Iris pigment epithelial cell (primary cell): ENCODE measurements around the gene PPP1R14C.
A peak's percentile ranks its signal among the peaks of the same experiment; 100 is the strongest.

Experiments
- DNase-seq: peaks from one replicate; pipeline ENCODE4 v3.0.0-alpha.2; 2011; ENCODE audit warnings: low read depth

Gene PPP1R14C

DNA sequence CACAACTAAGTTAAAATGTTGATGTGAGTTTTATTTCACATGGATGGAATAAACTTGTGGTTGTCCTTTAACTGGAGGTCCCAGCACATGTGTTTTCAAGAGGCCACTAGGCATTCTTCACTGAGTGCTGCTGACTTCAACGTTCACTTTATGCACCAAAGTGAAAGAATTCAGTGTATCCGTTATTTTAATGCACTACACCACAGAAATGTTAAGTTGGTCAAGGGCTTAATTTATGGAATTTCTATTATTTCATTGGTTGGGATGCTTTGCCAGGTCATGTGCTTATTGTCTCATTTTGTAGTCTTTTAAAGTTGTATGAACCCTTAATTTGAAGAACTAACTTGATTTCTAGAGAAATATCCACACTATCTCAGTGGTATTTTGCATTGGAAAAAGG lies 106.4 kb downstream of the PPP1R14C start:
- peak; percentile 39 for DNase-seq

DNA sequence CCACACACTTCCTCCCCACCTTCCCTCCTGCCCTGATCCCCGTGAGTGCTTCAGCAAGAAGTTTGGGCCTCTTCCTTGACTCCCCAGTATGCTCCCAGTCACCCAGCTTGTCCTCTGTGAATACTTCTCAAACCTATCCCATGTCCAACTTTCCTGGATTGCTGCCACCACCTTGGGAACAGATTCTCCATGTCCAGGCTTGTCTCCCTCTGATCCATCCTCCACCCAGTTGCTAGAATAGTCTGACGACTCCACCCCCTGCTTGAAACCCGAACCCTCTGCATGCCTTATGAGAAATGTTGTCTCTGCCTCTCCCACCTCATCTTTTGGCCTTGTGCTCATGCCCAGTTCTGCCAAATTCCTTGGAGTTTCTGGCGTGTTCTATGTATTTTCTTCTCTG lies 108.0 kb downstream of the PPP1R14C start:
- DNase-seq: peak; percentile 75

DNA sequence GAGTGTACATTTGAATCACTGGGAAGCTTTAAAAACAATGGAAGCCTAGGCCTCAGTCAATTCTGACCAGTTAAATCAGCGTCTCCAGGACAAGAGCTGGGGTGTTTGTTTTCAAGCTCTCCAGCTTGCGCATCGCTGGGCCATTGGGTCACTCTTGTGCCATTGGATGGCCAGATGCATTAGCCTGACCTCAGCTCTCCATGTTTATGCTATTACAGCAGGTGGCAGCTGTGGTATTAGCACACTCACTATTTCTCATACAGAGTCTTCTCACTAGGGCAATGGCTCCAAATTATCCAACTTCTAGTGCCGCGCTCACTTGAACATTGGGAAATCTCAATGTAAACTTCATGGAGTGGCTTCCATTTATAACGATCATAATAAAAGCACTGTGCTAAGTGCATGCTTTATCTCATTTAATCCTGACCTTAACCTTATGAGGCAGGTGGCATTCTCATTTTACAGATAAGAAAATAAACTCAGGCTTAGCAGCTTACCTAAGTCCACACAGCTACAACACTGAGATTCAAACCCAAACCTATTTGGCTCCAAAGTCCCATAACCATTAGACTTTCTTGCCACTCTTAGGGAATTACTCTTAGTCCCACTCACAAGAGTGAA lies 108.8 kb downstream of the PPP1R14C start:
- DNase-seq: no peak

DNA sequence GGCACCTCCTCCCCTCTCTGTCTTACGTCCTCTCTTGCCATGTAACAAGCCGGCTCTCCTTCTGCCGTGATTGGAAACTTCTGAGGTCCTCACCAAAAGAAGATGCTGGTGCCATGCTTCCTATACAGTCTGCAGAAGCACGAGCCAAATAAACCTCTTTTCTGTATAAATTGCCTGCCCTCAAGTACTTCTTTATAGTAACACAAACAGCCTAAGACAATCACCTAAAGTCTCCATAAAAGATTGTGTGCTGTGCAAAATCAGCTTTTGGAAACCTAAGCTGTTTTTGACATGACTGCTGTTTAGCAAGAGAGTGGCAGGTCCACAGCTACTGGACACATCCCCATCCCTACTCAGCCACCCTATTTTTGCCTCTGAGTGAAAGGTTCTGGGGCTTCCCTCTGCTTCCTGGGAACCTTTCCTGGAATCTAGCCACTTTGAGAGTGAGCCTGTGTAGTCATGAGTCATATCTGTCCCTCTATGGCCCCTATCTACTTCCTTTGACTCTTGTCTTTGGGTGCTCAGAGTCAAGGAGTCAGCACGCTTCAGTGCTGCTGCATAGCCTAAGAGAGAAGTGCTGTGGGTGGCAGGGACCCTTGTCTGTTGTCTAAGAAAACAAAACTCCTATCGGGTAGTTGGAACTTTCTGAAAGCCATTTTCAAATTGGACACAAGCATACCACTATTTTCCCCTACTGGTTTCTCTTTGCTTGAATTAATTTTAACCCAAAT lies 110.0 kb downstream of the PPP1R14C start:
- DNase-seq: peak; percentile 36

DNA sequence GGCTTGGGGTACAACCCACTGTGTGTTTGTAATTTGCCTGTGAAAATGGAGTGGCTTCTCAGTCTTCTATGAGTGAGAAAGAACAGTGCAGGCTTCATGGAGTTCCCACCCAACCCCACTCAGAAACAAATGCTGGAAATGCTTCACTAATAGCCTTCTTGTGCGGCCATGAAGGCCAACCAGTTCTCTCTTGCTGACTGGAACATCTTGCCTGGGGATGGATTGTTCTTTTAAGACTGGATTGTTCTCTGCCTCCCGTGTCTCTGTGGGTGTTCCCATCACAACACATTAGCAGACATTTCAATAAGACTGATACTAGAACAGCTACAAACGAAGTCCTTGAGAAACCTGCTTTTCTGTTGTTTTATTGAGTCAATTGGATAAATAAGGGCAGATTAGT lies 110.6 kb downstream of the PPP1R14C start:
- no peak for DNase-seq

- peak; percentile 47 for DNase-seq
These were observed 111.9 kb downstream of the PPP1R14C start for GRCh38 chr6:150254770-150255169.

- DNase-seq: no peak
These were observed 113.0 kb downstream of the PPP1R14C start for GRCh38 chr6:150255840-150256239.

GRCh38 chr6:150256618-150257272 lies 113.9 kb downstream of the PPP1R14C start:
- peak; percentile 89 for DNase-seq

GRCh38 chr6:150258381-150258780 lies 115.5 kb downstream of the PPP1R14C start:
- DNase-seq: no peak

DNA sequence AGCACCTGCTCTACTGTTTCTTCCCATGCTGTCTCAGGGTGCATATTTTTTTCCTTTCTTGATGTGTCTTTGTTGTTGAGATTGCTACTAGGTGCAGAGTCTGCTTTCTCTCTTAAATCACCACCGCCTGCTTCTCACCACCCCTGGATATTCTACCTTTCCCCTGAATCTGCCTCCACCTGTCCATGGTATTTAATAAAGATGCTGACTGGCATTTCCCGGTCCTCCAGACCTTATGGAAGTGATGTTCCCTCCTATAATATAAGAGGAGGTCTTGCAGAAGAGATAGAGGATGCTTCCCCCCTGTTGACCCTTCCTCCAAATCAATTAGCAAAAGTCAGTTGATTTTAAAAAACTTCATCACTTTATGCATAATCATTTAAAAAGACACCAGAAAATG lies 118.1 kb downstream of the PPP1R14C start:
- no peak for DNase-seq

GRCh38 chr6:150261997-150262697 lies 119.3 kb downstream of the PPP1R14C start:
- no peak for DNase-seq

- no peak for DNase-seq
These were observed 121.0 kb downstream of the PPP1R14C start for GRCh38 chr6:150263765-150264404.

DNA sequence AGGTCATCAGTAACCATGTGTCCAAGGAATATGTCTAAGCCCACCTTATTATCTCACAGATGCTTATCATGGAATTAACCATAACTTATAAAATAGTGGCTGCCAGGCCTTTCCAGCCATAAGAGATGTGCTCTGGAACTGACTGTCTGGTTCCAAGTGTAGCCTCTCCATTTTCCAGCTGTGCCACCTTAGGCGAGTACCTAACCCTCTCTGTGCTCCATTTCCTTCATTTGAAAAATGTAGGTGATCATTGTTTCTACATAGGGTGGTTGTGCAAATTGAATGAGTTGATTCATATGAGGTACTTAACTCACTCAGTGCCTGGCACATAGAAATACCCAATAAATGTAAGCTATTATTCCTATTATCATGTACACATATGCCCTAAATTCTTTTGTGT lies 123.5 kb downstream of the PPP1R14C start:
- no peak for DNase-seq

DNA sequence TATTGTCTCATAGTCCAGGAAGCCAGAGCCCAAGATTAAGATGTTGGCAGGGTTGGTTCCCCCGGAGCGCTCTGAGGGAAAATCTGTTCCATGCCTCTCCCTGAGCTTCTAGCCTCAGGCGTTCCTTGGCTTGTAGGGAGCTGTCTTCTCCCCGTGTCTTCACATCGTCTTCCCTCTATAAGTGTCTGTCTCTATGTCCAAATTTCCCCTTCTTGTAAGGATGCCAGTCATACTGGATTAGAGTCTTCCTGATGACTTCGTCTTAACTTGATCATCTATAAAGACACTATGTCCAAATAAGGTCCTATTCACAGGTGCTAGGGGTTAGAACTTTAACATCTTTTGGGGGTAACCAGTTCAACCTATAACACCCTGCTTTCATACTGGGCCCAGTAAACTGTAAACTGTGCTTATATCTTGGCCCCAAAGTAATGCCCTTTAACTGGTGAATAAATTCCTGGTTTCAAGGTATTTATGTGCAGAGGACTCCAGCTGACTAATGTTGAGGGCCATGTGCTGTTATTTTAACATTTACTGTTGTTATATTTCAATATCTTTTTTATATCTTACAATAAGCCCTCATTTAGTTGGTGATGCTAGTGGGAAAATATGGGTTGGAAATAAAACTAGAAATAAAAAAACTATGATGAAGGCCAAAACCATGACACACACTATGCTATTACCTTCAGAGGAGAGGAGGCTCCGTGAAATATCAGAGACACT lies 124.3 kb downstream of the PPP1R14C start:
- peak; percentile 43 for DNase-seq

DNA sequence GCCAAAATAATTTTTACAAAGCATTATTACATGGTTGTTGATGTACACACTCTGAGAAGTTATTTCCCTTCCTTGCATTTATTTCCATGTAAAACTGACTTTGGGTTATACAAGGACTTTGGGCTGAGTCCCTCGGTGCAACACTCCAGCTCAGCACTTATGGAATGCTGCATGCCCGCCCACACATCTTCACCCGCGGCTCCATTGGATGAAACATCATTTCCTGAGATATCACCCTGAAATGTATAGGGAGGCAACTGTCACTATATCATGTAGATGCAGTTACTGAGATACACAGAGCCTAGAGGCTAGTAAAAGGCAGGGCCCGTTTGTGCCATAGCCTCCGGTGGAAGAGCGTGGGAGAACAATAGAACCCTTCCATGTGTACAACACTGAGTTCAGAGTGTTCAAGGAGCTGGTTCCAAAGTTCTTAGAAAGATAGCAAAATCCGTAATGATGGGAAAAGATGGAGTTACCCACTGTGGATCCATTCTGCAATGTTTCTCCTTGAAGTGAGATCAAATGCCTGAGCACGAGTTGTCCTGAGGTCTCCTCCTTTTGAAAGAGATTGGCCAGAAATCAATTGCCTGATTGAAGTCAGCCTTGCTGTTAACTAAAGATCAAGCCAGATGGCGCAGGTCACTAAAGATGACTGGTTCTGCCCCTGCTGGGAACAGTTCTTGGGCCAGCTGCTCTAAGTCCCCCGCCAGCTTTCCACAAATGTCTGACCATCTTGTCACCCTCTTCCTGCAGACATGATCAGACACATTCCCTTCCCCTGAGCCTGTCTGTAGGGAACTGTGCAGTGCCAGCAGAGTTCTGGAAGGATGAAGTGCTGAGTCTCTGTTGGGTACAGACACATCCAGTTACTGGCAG lies 125.1 kb downstream of the PPP1R14C start:
- peak; percentile 80 for DNase-seq

- no peak for DNase-seq
These were observed 126.4 kb downstream of the PPP1R14C start for GRCh38 chr6:150269130-150269856.

GRCh38 chr6:150269857-150270223 lies 127.0 kb downstream of the PPP1R14C start:
- peak; percentile 80 for DNase-seq

GRCh38 chr6:150270330-150271052 lies 127.6 kb downstream of the PPP1R14C start:
- no peak for DNase-seq

DNA sequence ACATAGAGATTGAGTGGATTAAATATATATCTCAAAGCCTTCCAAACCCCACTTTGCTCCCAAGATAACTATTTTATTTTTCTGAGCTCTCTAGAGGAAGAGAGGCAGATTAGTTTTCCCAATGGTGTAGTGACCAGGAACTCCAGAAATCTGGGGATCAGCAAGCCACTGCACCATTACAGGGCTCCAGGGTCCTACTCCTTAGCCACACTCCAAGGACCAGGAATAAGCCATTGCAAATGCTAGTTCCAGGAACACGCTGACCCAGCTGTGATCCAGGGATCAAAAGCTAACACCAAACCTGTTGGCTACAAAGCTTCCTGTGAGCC lies 128.3 kb downstream of the PPP1R14C start:
- DNase-seq: no peak
